ENCODE results near the gene ABCC1.
"Not testable (repeated sequence)": the region's sequence is repeated elsewhere in the genome, so short reads cannot be mapped to it uniquely, and the experiment has no call there.

Gene ABCC1

DNA sequence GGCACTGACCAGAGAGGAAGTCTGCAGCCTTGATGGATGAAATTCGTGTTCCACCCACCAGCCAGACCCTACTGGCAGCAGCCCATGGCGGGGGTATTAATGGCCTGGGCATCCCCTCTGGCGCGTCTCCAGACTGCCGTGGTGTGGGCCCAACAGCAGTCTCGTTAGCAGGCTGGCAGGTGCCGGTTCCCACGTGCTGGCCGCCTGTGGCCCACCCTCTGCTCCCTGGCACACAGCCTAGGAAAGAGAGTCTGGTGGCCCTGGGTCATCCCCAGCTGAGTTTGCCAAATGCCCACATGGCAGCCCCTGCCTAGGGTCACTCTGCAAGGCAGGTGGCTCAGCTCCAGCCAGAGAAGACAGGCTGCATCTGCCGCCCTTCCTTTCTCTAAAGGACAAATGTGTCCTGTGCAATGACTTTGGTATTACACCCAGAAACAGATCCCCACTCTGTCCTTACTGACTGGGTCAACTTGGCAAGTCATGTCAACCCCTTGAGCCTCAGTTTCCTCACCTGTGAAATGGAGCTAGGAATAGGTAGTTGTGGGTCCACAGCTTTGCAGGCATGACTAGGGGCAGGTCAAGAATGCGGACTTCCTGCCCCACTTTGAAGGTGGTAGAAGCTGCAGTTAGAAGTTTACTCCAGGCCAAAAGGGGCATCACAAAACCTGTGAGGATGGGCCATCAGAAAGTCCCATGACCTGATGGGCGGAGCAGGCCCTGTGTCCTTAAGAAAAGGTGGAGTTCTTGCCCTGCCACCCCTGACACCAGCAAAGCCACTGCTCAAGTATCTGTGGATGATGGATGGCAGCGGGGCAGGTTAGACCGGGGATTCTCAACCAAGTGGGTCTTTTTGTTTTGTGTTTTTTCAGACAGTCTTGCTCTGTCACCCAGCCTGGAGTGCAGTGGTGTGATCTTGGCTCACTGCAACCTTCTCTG lies 197.2 kb downstream of the ABCC1 start:
- DNase-seq, result no peak

- DNase-seq, result no peak
Observed at GRCh38 chr16:16147316-16147999, 198.0 kb downstream of the ABCC1 start.

DNA sequence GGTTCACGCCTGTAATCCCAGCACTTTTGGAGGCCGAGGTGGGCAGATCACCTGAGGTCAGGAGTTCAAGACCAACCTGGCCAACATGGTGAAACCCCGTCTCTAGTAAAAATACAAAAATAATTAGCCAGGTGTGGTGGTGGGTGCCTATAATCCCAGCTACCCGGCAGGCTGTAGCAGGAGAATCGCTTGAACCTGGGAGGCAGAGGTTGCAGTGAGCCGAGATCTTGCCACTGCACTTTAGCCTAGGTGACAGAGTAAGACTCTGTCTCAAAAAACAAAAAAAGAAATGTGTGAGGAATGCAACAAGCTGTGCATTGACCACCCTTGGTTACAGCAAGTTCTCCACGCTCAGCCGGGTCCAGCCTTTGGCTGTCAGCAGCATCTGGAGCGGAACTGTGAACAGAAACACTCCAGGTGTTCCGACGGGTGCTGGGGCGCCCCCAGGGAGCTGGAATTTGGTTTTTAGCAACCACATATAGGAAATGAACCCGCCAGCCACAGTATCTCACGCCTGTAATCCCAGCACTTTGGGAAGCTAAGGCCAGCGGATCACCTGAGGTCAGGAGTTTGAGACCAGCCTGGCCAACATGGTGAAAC lies 198.7 kb downstream of the ABCC1 start:
- not testable (repeated sequence) for DNase-seq

GRCh38 chr16:16148755-16149154 lies 199.3 kb downstream of the ABCC1 start:
- no peak for DNase-seq

- DNase-seq, result no peak
Observed at GRCh38 chr16:16149710-16150116, 200.3 kb downstream of the ABCC1 start.

DNA sequence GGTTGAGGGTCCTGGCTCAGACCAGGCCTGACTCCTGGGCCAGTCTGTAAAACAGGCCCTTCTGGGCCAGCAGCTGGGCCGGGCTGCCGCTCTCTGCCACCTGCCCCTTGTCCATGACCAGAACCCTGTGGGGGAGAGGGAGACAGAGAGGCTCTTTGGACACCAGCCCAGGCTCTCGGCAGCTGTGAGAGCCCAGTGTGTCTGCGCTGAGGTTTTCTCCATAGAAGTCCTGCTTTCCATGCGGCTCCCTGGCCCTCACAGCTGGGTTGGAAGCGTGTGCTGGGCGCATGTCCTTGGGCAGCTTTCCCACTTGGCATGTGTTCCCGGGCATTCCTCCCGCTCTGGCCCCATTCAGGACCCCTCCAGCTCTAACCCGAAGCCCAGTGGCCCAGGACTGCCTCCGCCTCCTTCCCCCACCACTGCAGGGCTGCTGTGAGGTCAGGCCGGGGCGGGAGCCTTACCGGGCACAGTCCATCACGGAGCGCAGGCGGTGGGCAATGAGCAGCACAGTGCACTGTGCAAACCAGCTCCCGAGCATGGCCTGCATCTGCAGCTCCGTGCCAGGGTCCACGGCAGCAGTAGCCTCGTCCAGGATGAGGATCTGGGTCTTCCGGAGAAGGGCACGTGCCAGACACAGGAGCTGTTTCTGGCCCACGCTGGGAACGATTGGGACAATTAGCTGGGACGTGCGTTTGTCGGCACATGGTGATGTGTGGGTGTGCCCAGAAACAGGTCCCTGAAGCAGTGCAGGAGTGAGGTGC lies 200.9 kb downstream of the ABCC1 start:
- no peak for DNase-seq

- DNase-seq, result no peak
Observed at GRCh38 chr16:16150878-16151152, 201.4 kb downstream of the ABCC1 start.

- DNase-seq, result no peak
Observed at GRCh38 chr16:16151315-16151714, 201.9 kb downstream of the ABCC1 start.

DNA sequence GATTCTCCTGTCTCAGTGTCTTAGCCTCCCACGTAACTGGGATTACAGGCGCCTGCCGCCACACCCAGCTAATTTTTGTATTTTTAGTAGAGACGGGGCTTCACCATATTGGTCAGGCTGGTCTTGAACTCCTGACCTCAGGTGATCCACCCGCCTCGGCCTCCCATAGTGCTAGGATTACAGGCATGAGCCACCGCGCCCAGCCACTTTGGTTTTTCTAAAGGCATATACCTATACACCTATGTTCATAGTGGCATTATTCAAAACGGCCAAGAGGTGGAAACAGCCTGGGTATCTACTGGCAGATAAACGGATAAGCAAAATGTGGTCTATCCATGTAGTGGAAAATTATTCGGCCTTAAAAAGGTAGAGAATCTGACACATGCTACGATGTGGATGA lies 203.6 kb downstream of the ABCC1 start:
- not testable (repeated sequence) for DNase-seq

- no peak for DNase-seq
Observed at GRCh38 chr16:16154281-16154951, 205.0 kb downstream of the ABCC1 start.

- DNase-seq, result no peak
Observed at GRCh38 chr16:16155234-16155633, 205.8 kb downstream of the ABCC1 start.

GRCh38 chr16:16157166-16157565 lies 207.8 kb downstream of the ABCC1 start:
- no peak for DNase-seq

DNA sequence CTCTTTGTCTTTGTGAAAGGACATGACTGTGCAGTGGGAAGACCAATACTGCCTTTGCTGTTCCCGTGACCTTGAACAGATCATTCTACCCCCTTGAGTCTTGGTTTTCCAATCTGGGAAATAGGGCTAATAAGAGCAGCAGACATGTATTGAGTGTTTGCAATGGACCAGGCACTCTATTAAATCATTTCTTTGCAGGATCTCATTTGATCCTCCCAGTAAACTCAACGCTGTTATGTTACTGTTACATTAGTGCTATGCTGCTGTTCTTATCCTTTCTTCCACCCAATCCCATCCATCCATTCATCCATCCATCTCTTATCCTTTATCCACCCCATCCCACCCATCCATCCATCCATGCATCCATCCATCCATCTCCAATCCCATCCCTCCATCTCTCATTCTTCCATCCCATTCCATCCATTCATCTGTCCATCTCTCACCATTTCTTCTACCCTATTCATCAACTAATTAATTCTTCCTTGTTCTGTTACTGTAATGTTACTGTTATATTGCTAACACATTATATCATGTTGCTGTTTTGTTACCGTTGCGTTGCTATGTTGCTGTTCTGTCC lies 208.8 kb downstream of the ABCC1 start:
- no peak for DNase-seq

- DNase-seq, result no peak
Observed at GRCh38 chr16:16158741-16159374, 209.4 kb downstream of the ABCC1 start.

DNA sequence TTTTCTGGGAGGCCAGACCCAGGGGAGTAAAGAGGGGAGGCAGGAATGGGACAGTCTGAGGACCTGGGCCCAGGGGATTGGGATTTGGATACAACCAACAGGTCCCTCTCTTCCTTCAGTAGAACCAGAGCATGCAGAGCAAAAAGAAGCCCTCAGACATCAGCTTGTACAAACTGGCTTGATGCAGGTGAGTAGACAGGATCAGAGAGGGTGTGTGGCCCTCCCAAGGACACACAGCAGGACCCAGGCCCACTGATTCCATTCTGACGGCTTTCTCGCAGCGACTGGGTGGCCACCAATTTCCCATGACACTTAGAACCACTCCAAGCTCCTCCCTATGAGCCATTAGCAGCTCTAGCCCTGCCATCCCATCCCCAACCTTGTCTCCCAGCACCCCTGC lies 210.2 kb downstream of the ABCC1 start:
- no peak for DNase-seq

DNA sequence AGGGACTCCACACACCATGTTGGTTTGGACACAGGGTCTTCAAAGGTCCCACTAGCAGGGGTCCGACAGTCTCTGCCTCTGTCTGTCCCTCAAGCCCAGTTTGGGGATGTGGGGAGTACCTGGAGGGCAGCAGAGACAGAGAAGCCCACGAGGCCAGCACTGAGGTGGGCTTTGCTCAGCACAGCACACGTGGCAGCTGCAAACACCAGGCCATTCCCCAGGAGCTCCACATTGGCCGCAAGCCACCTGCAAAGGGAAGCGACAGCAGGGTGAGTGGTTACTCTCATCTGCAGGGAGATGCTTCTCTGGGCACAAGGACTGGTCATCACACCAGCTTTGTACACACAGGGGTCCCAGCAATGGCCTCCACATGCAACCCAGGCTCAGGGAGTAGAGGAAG lies 211.9 kb downstream of the ABCC1 start:
- DNase-seq, result no peak

GRCh38 chr16:16161840-16162239 lies 212.4 kb downstream of the ABCC1 start:
- DNase-seq, result not testable (repeated sequence)

DNA sequence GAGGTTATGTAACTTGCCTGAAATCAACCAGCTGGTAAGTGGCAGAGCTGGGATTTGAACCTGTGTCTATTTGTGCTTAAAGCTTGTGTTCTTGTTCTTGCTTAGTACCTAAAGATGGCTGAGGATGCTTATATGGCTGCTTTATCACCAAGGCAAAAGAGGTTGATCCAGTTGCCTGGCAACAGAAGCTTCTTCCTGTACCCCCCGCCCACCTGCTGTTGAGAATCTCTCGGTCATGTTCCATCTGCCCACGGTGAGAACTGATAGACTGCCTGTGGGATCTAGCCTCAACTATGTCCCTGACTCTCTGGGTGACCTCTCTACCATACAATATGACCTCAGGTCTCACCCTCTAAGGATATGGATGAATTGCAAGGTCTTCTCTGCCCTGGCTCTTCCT lies 213.2 kb downstream of the ABCC1 start:
- no peak for DNase-seq

- no peak for DNase-seq
Observed at GRCh38 chr16:16163109-16163508, 213.7 kb downstream of the ABCC1 start.

- DNase-seq, result no peak
Observed at GRCh38 chr16:16163571-16163970, 214.2 kb downstream of the ABCC1 start.

GRCh38 chr16:16164243-16164642 lies 214.8 kb downstream of the ABCC1 start:
- DNase-seq, result no peak

GRCh38 chr16:16166085-16166484 lies 216.7 kb downstream of the ABCC1 start:
- no peak for DNase-seq
